PC-9 (cell line): ENCODE data around the gene MXD1.

Source experiments
- CTCF ChIP-seq: fragments of 200-600 bp; sonication (generic); conservative IDR thresholded peaks from 2 replicates; pipeline ENCODE4 v1.6.1; 2017; ENCODE audit warnings: mixed run types, antibody characterized with exemption, mild to moderate bottlenecking, moderate library complexity
- EZH2 ChIP-seq: fragments of 200-600 bp; sonication (generic); IDR thresholded peaks from 2 replicates; pipeline ENCODE4 v1.8.0; 2017; ENCODE audit warnings: antibody characterized with exemption, low read depth

GRCh38 chr2:69979902-69980807 is 65.2 kb downstream of the MXD1 start:
- TF ChIP-seq CTCF (no peak), EZH2 (no peak)
